ENCODE measurements around the gene CHD9.

CHD9 gene

DNA sequence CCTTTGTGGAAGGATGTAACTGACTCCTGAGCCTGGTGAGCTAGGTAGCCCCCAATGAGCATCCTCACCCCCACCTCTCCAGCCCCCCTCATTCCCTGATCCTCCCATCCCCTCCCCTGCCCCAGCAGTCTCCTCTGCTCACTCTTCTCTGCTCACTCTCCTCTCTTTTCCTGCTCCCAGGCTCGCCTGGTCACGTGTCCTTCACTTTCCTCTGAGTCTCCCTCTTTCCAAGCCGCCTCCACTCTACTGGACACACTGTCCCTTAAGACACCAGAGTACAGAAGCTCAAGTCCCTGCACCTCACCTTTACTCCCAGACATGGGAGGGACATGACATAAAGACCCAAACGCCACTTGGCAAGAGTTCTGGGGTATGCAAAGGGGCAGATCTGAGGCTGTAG, 303.2 kb downstream of the CHD9 start:
- no peaks in the 10 kb centered on the region for H3K36me3 ChIP-seq (ENCODE audit: insufficient read depth, low read length)
- TF ChIP-seq, protein P1, sequence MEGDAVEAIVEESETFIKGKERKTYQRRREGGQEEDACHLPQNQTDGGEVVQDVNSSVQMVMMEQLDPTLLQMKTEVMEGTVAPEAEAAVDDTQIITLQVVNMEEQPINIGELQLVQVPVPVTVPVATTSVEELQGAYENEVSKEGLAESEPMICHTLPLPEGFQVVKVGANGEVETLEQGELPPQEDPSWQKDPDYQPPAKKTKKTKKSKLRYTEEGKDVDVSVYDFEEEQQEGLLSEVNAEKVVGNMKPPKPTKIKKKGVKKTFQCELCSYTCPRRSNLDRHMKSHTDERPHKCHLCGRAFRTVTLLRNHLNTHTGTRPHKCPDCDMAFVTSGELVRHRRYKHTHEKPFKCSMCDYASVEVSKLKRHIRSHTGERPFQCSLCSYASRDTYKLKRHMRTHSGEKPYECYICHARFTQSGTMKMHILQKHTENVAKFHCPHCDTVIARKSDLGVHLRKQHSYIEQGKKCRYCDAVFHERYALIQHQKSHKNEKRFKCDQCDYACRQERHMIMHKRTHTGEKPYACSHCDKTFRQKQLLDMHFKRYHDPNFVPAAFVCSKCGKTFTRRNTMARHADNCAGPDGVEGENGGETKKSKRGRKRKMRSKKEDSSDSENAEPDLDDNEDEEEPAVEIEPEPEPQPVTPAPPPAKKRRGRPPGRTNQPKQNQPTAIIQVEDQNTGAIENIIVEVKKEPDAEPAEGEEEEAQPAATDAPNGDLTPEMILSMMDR (conservative IDR thresholded peaks at IDR 0.05; ENCODE audit: low read length), result no peak
- TF ChIP-seq EZH2phosphoT487 (IDR thresholded peaks at IDR 0.05; ENCODE audit: borderline replicate concordance), result no peak
- no peaks in the 10 kb centered on the region for H3K27me3 ChIP-seq (ENCODE audit: insufficient read depth, low read length, poor library complexity, severe bottlenecking)
- no peaks in the 10 kb centered on the region for H3K79me2 ChIP-seq (ENCODE audit: insufficient read depth, low read length)
- H3K4me2 ChIP-seq (ENCODE audit: low read depth, low read length, poor library complexity, severe bottlenecking), result no peak overlapping the region
- no peaks in the 10 kb centered on the region for H3F3A ChIP-seq (ENCODE audit: low read depth)
- no peak overlapping the region for H2AFZ ChIP-seq (ENCODE audit: low read length)
- no peaks in the 10 kb centered on the region for H3K4me1 ChIP-seq (ENCODE audit: insufficient read depth, low read length, poor library complexity, severe bottlenecking)
- no peaks in the 10 kb centered on the region for H3K9me2 ChIP-seq (replicated peaks; ENCODE audit: low read depth, low read length)
- H3K4me3 ChIP-seq (ENCODE audit: low read length, poor library complexity, severe bottlenecking), result no peak overlapping the region
- no peaks in the 10 kb centered on the region for H3K9me3 ChIP-seq (ENCODE audit: insufficient read depth, low read depth, low read length)
- H3K9ac ChIP-seq (ENCODE audit: low read depth, low read length, poor library complexity, severe bottlenecking), result no peak overlapping the region
- no peaks in the 10 kb centered on the region for H4K20me1 ChIP-seq (ENCODE audit: insufficient read depth, low read length, poor library complexity, severe bottlenecking)

DNA sequence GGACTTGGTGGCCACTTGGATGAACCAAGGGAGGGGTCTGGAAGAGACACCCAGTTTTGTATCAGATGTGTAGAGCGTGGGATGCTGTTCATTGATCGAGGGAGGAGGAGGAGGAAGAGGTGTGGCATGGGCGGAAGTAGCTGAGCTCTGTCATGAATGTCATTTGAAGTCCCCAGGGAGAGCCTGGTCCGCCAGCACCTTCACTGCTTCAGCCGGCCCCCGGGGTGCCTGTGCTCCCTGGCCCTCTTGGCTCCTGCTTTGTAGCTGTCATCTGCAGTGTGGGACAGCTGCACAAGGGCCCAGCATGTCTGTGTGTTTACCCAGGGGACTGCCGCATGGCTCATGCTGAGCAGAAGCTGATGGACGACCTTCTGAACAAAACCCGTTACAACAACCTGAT, 304.1 kb downstream of the CHD9 start:
- H3K4me1 ChIP-seq (ENCODE audit: insufficient read depth, low read length, poor library complexity, severe bottlenecking), result no peaks in the 10 kb centered on the region
- H3K4me2 ChIP-seq (ENCODE audit: low read depth, low read length, poor library complexity, severe bottlenecking), result no peak overlapping the region
- H2AFZ ChIP-seq (ENCODE audit: low read length), result no peak overlapping the region
- no peaks in the 10 kb centered on the region for H3K9me3 ChIP-seq (ENCODE audit: insufficient read depth, low read depth, low read length)
- no peaks in the 10 kb centered on the region for H3K79me2 ChIP-seq (ENCODE audit: insufficient read depth, low read length)
- H3K4me3 ChIP-seq (ENCODE audit: low read length, poor library complexity, severe bottlenecking), result no peak overlapping the region
- H3F3A ChIP-seq (ENCODE audit: low read depth), result no peaks in the 10 kb centered on the region
- H3K36me3 ChIP-seq (ENCODE audit: insufficient read depth, low read length), result no peaks in the 10 kb centered on the region
- no peaks in the 10 kb centered on the region for H4K20me1 ChIP-seq (ENCODE audit: insufficient read depth, low read length, poor library complexity, severe bottlenecking)
- no peaks in the 10 kb centered on the region for H3K27me3 ChIP-seq (ENCODE audit: insufficient read depth, low read length, poor library complexity, severe bottlenecking)
- H3K9ac ChIP-seq (ENCODE audit: low read depth, low read length, poor library complexity, severe bottlenecking), result no peak overlapping the region
- H3K9me2 ChIP-seq (replicated peaks; ENCODE audit: low read depth, low read length), result no peaks in the 10 kb centered on the region
- no peak for TF ChIP-seq EZH2phosphoT487 (IDR thresholded peaks at IDR 0.05; ENCODE audit: borderline replicate concordance)
- TF ChIP-seq, protein P1 (conservative IDR thresholded peaks at IDR 0.05; ENCODE audit: low read length), result no peak

DNA sequence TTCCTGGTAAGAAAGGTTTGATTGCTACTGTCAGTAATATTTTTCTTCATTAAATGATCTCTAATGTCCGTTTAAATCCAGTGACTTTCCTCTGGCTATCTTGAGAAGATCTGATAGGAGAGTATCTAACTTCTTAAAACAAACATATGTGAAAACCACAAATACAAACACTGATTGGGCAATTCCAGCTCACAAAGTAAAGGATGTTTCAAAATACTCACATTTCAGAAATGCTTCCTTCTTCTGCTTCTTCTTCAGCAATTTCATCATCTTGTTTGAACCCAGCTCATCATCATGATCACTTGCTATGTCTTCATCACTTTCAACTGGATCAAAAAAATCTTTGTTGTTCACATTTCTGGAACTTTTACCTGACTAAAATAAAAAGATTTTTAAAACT, 315.1 kb downstream of the CHD9 start:
- H3K4me2 ChIP-seq (ENCODE audit: low read depth, low read length, poor library complexity, severe bottlenecking), result no peak overlapping the region
- H3F3A ChIP-seq (ENCODE audit: low read depth), result no peaks in the 10 kb centered on the region
- no peaks in the 10 kb centered on the region for H3K4me1 ChIP-seq (ENCODE audit: insufficient read depth, low read length, poor library complexity, severe bottlenecking)
- H3K9ac ChIP-seq (ENCODE audit: low read depth, low read length, poor library complexity, severe bottlenecking), result no peak overlapping the region
- no peak overlapping the region for H3K4me3 ChIP-seq (ENCODE audit: low read length, poor library complexity, severe bottlenecking)
- no peaks in the 10 kb centered on the region for H3K27me3 ChIP-seq (ENCODE audit: insufficient read depth, low read length, poor library complexity, severe bottlenecking)
- H3K36me3 ChIP-seq (ENCODE audit: insufficient read depth, low read length), result no peaks in the 10 kb centered on the region
- no peaks in the 10 kb centered on the region for H3K79me2 ChIP-seq (ENCODE audit: insufficient read depth, low read length)
- no peaks in the 10 kb centered on the region for H3K9me3 ChIP-seq (ENCODE audit: insufficient read depth, low read depth, low read length)
- H2AFZ ChIP-seq (ENCODE audit: low read length), result no peak overlapping the region
- no peaks in the 10 kb centered on the region for H4K20me1 ChIP-seq (ENCODE audit: insufficient read depth, low read length, poor library complexity, severe bottlenecking)
- H3K9me2 ChIP-seq (replicated peaks; ENCODE audit: low read depth, low read length), result no peaks in the 10 kb centered on the region
- TF ChIP-seq, protein P1 (conservative IDR thresholded peaks at IDR 0.05; ENCODE audit: low read length), result no peak
- no peak for TF ChIP-seq EZH2phosphoT487 (IDR thresholded peaks at IDR 0.05; ENCODE audit: borderline replicate concordance)
